ENCODE results near the gene SARM1.

- no peak for TF ChIP-seq CTCF (IDR thresholded peaks at IDR 0.05)
- no peak for TF ChIP-seq POLR2A (IDR thresholded peaks at IDR 0.05)
These were observed 32.5 kb downstream of the SARM1 start for GRCh38 chr17:28404007-28404406.
